ENCODE measurements around the gene PDE1A.

GRCh38 chr2:182300608-182301007 lies 126.2 kb downstream of the PDE1A start:
- no peak for TF ChIP-seq EP300 (IDR thresholded peaks at IDR 0.05; ENCODE audit: low read depth)
- TF ChIP-seq POLR2A (IDR thresholded peaks at IDR 0.05) = no peak
- TF ChIP-seq CTCF (IDR thresholded peaks at IDR 0.05) = no peak
